H9 (cell line): ENCODE measurements around the gene KAT2B. TPM values are rescaled to one million over a fixed set of nuclear protein-coding genes. Genes with fewer than 3 reads are reported as not detected.

ENCODE experiments used
- DNase-seq: peaks from one replicate; pipeline ENCODE4 v3.0.0-alpha.2; 2017
- H2AFZ ChIP-seq: one replicate; pipeline ENCODE4 v1.6.1; 2013; ENCODE audit warnings: mild to moderate bottlenecking, low read length, control low read depth, moderate library complexity
- H2AK5ac ChIP-seq: 2 replicates; pipeline ENCODE4 v1.6.1; 2013; ENCODE audit warnings: low read length, control low read depth, mixed read lengths; ENCODE audit not compliant: insufficient read length
- H2BK120ac ChIP-seq: one replicate; pipeline ENCODE4 v1.6.1; 2013; ENCODE audit warnings: low read depth, mild to moderate bottlenecking, low read length, control low read depth, inconsistent platforms; ENCODE audit not compliant: poor library complexity, severe bottlenecking
- H2BK12ac ChIP-seq: 2 replicates; pipeline ENCODE4 v1.6.1; 2013; ENCODE audit warnings: low read length, control low read depth, mixed read lengths, low read depth; ENCODE audit not compliant: insufficient read length
- H2BK15ac ChIP-seq: 2 replicates; pipeline ENCODE4 v1.6.1; 2013; ENCODE audit warnings: low read depth, low read length, control low read depth
- H2BK20ac ChIP-seq: one replicate; pipeline ENCODE4 v1.6.1; 2013; ENCODE audit warnings: low read depth, mild to moderate bottlenecking, low read length, control low read depth, inconsistent platforms; ENCODE audit not compliant: poor library complexity, severe bottlenecking
- H2BK5ac ChIP-seq: 2 replicates; pipeline ENCODE4 v1.6.1; 2013; ENCODE audit warnings: low read length, control low read depth, mixed read lengths; ENCODE audit not compliant: insufficient read length
- H3K14ac ChIP-seq: 2 replicates; pipeline ENCODE4 v1.6.1; 2013; ENCODE audit warnings: low read length, control low read depth; ENCODE audit not compliant: insufficient read depth
- H3K18ac ChIP-seq: 2 replicates; pipeline ENCODE4 v1.6.1; 2013; ENCODE audit warnings: low read depth, mild to moderate bottlenecking, mixed read lengths, low read length, control low read depth; ENCODE audit not compliant: insufficient read length
- H3K23ac ChIP-seq: 2 replicates; pipeline ENCODE4 v1.6.1; 2013; ENCODE audit warnings: low read length, control low read depth, mixed read lengths, low read depth; ENCODE audit not compliant: insufficient read length
- H3K23me2 ChIP-seq: 2 replicates; pipeline ENCODE4 v1.6.1; 2013; ENCODE audit warnings: low read depth, mild to moderate bottlenecking, mixed read lengths, low read length, control low read depth; ENCODE audit not compliant: insufficient read length, poor library complexity, severe bottlenecking
- H3K27ac ChIP-seq: 2 replicates; pipeline ENCODE4 v1.5.1; 2013; ENCODE audit warnings: low read length, control low read depth, mixed read lengths, low read depth; ENCODE audit not compliant: insufficient read length
- H3K27me3 ChIP-seq: 2 replicates; pipeline ENCODE4 v1.6.1; 2013; ENCODE audit warnings: low read length, control low read depth, inconsistent platforms; ENCODE audit not compliant: insufficient read depth
- H3K4ac ChIP-seq: 2 replicates; pipeline ENCODE4 v1.6.1; 2013; ENCODE audit warnings: low read depth, mild to moderate bottlenecking, control low read depth, inconsistent platforms, low read length, moderate library complexity
- H3K4me1 ChIP-seq: 2 replicates; pipeline ENCODE4 v1.6.1; 2013; ENCODE audit warnings: low read length, control low read depth, inconsistent platforms; ENCODE audit not compliant: insufficient read depth
- H3K4me2 ChIP-seq: 2 replicates; pipeline ENCODE4 v1.6.1; 2013; ENCODE audit warnings: low read length, control low read depth, mixed read lengths; ENCODE audit not compliant: insufficient read length, insufficient read depth
- H3K56ac ChIP-seq: 2 replicates; pipeline ENCODE4 v1.6.1; 2013; ENCODE audit warnings: low read depth, mild to moderate bottlenecking, mixed read lengths, low read length, control low read depth; ENCODE audit not compliant: insufficient read length
- H3K79me1 ChIP-seq: 2 replicates; pipeline ENCODE4 v1.6.1; 2013; ENCODE audit warnings: low read depth, mild to moderate bottlenecking, moderate library complexity, low read length, control low read depth, inconsistent platforms; ENCODE audit not compliant: insufficient read depth, poor library complexity, severe bottlenecking
- H3K79me2 ChIP-seq: 2 replicates; pipeline ENCODE4 v1.6.1; 2013; ENCODE audit warnings: low read length, control low read depth, inconsistent platforms; ENCODE audit not compliant: insufficient read depth
- H3K9ac ChIP-seq: 2 replicates; pipeline ENCODE4 v1.6.1; 2013; ENCODE audit warnings: low read length, control low read depth, mixed read lengths; ENCODE audit not compliant: insufficient read length; ENCODE audit errors: extremely low read depth
- H3K9me3 ChIP-seq: one replicate; pipeline ENCODE4 v1.6.1; 2013; ENCODE audit warnings: low read depth, low read length, inconsistent platforms; ENCODE audit not compliant: control insufficient read depth
- H3T11ph ChIP-seq: one replicate; pipeline ENCODE4 v1.6.1; 2013; ENCODE audit warnings: mild to moderate bottlenecking, low read length, control low read depth, inconsistent platforms
- H4K20me1 ChIP-seq: one replicate; pipeline ENCODE4 v1.6.1; 2013; ENCODE audit not compliant: control insufficient read depth, insufficient read length, insufficient read depth
- H4K5ac ChIP-seq: 2 replicates; pipeline ENCODE4 v1.6.1; 2013; ENCODE audit warnings: low read depth, mild to moderate bottlenecking, mixed read lengths, low read length, control low read depth; ENCODE audit not compliant: insufficient read length
- H4K8ac ChIP-seq: replicated peaks from 2 replicates; pipeline ENCODE4 v1.6.1; 2013; ENCODE audit warnings: low read length, control low read depth, mixed read lengths, low read depth; ENCODE audit not compliant: insufficient read length
- H4K91ac ChIP-seq: 2 replicates; pipeline ENCODE4 v1.6.1; 2013; ENCODE audit warnings: low read depth, mild to moderate bottlenecking, moderate library complexity, mixed read lengths, low read length, control low read depth; ENCODE audit not compliant: insufficient read length
- H3K27ac Mint-ChIP-seq, 3 experiments: 2 replicates in 2 of 3; 3 replicates in 1 of 3; pipeline ENCODE4 v1.8.0; 2020 to 2021; ENCODE audit warnings: mixed read lengths in 3 of 3, mild to moderate bottlenecking in 1 of 3, moderate library complexity in 1 of 3
- H3K27me3 Mint-ChIP-seq: 2 replicates; pipeline ENCODE4 v1.8.0; 2021; ENCODE audit warnings: low read depth, mild to moderate bottlenecking, moderate library complexity, mixed read lengths
- H3K36me3 Mint-ChIP-seq, 3 experiments: 2 replicates in 2 of 3; 3 replicates in 1 of 3; pipeline ENCODE4 v1.8.0; 2020 to 2021; ENCODE audit warnings: low read depth in 3 of 3, mixed read lengths in 3 of 3; ENCODE audit not compliant: insufficient read depth in 1 of 3
- H3K4me1 Mint-ChIP-seq, 2 experiments: 2 replicates each; pipeline ENCODE4 v1.8.0; 2020; ENCODE audit warnings: mixed read lengths in 2 of 2
- H3K4me3 Mint-ChIP-seq, 2 experiments: 2 replicates in 1 of 2; 3 replicates in 1 of 2; pipeline ENCODE4 v1.8.0; 2020 to 2021; ENCODE audit warnings: mild to moderate bottlenecking in 2 of 2, mixed read lengths in 2 of 2, moderate library complexity in 1 of 2
- H3K9me3 Mint-ChIP-seq, 2 experiments: 2 replicates in 1 of 2; 3 replicates in 1 of 2; pipeline ENCODE4 v1.8.0; 2020; ENCODE audit warnings: mild to moderate bottlenecking in 2 of 2, mixed read lengths in 2 of 2, moderate library complexity in 1 of 2
- CTCF ChIP-seq: fragments of 200-600 bp; sonication (generic); conservative IDR thresholded peaks from 3 replicates; pipeline ENCODE4 v1.8.0; 2021; ENCODE audit warnings: antibody characterized with exemption, mild to moderate bottlenecking
- WGBS: extraction: QIAGEN DNeasy Blood & Tissue Kit; methylation state at CpG from one replicate; pipeline ENCODE4 v1.1.7; 2013; ENCODE audit warnings: missing lambda C conversion rate, low lambda C conversion rate, mixed read lengths; ENCODE audit not compliant: insufficient read length; ENCODE audit errors: extremely low coverage; 5-methylcytosine and 5-hydroxymethylcytosine counted together
- total RNA-seq: library from RNA; stranded (reverse); gene quantifications from 2 replicates; pipeline ENCODE4 v1.2.1, GENCODE V29; 2021

KAT2B gene
- total RNA-seq, 1 experiment from 2014 or later: 6.3 TPM

GRCh38 chr3:20076296-20076997 is 36.2 kb downstream of the KAT2B start:
- no peak for TF ChIP-seq CTCF
- no peak overlapping the region for H3K23ac ChIP-seq
- no peak overlapping the region for H3K27ac Mint-ChIP-seq
- no peaks in the 10 kb centered on the region for H4K20me1 ChIP-seq
- no peaks in the 10 kb centered on the region for H3K36me3 Mint-ChIP-seq
- H2BK12ac ChIP-seq: no peak overlapping the region
- no peak overlapping the region for H3K4ac ChIP-seq
- no peak overlapping the region for H4K5ac ChIP-seq
- H3K18ac ChIP-seq: no peak overlapping the region
- WGBS: no CpG with 5 or more reads among the region's 6 CpGs
- H4K8ac ChIP-seq: no peak overlapping the region
- no peak for DNase-seq
- H3K27me3 Mint-ChIP-seq: peaks cover 5% of the 10 kb centered on the region
- H2BK5ac ChIP-seq: no peak overlapping the region
- no peak overlapping the region for H3K14ac ChIP-seq
- H2BK20ac ChIP-seq: no peak overlapping the region
- H3K56ac ChIP-seq: no peak overlapping the region
- no peaks in the 10 kb centered on the region for H3K27me3 ChIP-seq
- H3K9me3 Mint-ChIP-seq: no peaks in the 10 kb centered on the region
- no peak overlapping the region for H4K91ac ChIP-seq
- no peak overlapping the region for H2AK5ac ChIP-seq
- H3K23me2 ChIP-seq: no peaks in the 10 kb centered on the region
- H3K9me3 ChIP-seq: no peaks in the 10 kb centered on the region
- H2AFZ ChIP-seq: no peak overlapping the region
- H3K4me2 ChIP-seq: no peak overlapping the region
- H3K4me1 Mint-ChIP-seq: peaks cover 48 to 55% of the 10 kb centered on the region in 2 experiments
- H3K4me3 Mint-ChIP-seq: no peak overlapping the region
- H3K27ac ChIP-seq: no peak overlapping the region
- no peaks in the 10 kb centered on the region for H3K79me1 ChIP-seq
- H3K9ac ChIP-seq: no peak overlapping the region
- H3K79me2 ChIP-seq: no peaks in the 10 kb centered on the region
- no peak overlapping the region for H2BK15ac ChIP-seq
- H3K4me1 ChIP-seq: no peaks in the 10 kb centered on the region; the same call in 1 of the 2 replicates
- no peak overlapping the region for H2BK120ac ChIP-seq
- no peak overlapping the region for H3T11ph ChIP-seq
